Measurements from ENCODE around the gene ZNF584. TPM values are rescaled to one million over a fixed set of nuclear protein-coding genes. Genes with fewer than 3 reads are reported as not detected.
A peak's percentile ranks its signal among the peaks of the same experiment; 100 is the strongest.

Gene ZNF584
- total RNA-seq, 6 experiments from 2014 or later: 13.3 to 15.0 (median 14.0) TPM

- H3K4me1 Mint-ChIP-seq (ENCODE audit: low read depth): peaks cover 22% of the 10 kb centered on the region
- H3K27me3 Mint-ChIP-seq (ENCODE audit: insufficient read depth): peaks cover 4% of the 10 kb centered on the region; the same call in 1 of the 2 replicates
- H3K9me3 Mint-ChIP-seq: no peaks in the 10 kb centered on the region
- no peak overlapping the region for H3K27ac Mint-ChIP-seq
- no peak for TF ChIP-seq CTCF (IDR thresholded peaks at IDR 0.05)
- H3K4me3 Mint-ChIP-seq: no peak overlapping the region
- DNase-seq: no peak
- peaks cover 19% of the 10 kb centered on the region for H3K36me3 Mint-ChIP-seq (ENCODE audit: low read depth)
Observed at GRCh38 chr19:58398545-58398944, 9.9 kb upstream of the ZNF584 start.

GRCh38 chr19:58399903-58400302, 8.5 kb upstream of the ZNF584 start:
- Mint-ChIP-seq H3K9me3 (no peaks in the 10 kb centered on the region), H3K4me1 (ENCODE audit: low read depth) (peaks cover 14% of the 10 kb centered on the region), H3K4me3 (no peak overlapping the region; the same call in 1 of the 2 replicates), H3K27me3 (ENCODE audit: insufficient read depth) (peaks cover 4% of the 10 kb centered on the region; the same call in 1 of the 2 replicates), H3K36me3 (ENCODE audit: low read depth) (peaks cover 5% of the 10 kb centered on the region), H3K27ac (no peak overlapping the region)
- no peak for DNase-seq
- no peak for TF ChIP-seq CTCF (IDR thresholded peaks at IDR 0.05)

GRCh38 chr19:58400316-58400915, 8.0 kb upstream of the ZNF584 start:
- Mint-ChIP-seq H3K27ac (peak overlapping the region; percentile 63), H3K4me3 (peak overlapping the region; percentile 91), H3K4me1 (ENCODE audit: low read depth) (peaks cover 14% of the 10 kb centered on the region), H3K27me3 (ENCODE audit: insufficient read depth) (peaks cover 4% of the 10 kb centered on the region; the same call in 1 of the 2 replicates), H3K9me3 (no peaks in the 10 kb centered on the region), H3K36me3 (ENCODE audit: low read depth) (peaks cover 4% of the 10 kb centered on the region; the same call in 1 of the 2 replicates)
- TF ChIP-seq CTCF (IDR thresholded peaks at IDR 0.05): no peak
- DNase-seq: no peak

GRCh38 chr19:58400916-58401839, 7.3 kb upstream of the ZNF584 start:
- no peaks in the 10 kb centered on the region for H3K9me3 Mint-ChIP-seq

More at GRCh38 chr19:58400916-58401839, 7.3 kb upstream of the ZNF584 start:
- peaks cover 4% of the 10 kb centered on the region; the same call in 1 of the 2 replicates for H3K27me3 Mint-ChIP-seq (ENCODE audit: insufficient read depth)
- H3K4me3 Mint-ChIP-seq: peak overlapping the region; percentile 91
- no peak for TF ChIP-seq CTCF (IDR thresholded peaks at IDR 0.05)
- H3K27ac Mint-ChIP-seq: peak overlapping the region; percentile 89
- peaks cover 14% of the 10 kb centered on the region for H3K4me1 Mint-ChIP-seq (ENCODE audit: low read depth)
- H3K36me3 Mint-ChIP-seq (ENCODE audit: low read depth): no peaks in the 10 kb centered on the region; the same call in 1 of the 2 replicates
- peak; percentile 99 for DNase-seq
